B cell (primary cell): ENCODE results near the gene TRIB2.

Experiments
- CTCF ChIP-seq: fragments of 200-600 bp; IDR thresholded peaks from one replicate; pipeline ENCODE4 v1.8.0; 2022; ENCODE audit warnings: antibody characterized with exemption, mild to moderate bottlenecking
- EZH2 ChIP-seq: IDR thresholded peaks from 2 replicates; pipeline ENCODE4 v1.6.1; 2012; ENCODE audit warnings: borderline replicate concordance, low read depth, mild to moderate bottlenecking, moderate library complexity, low read length; ENCODE audit not compliant: insufficient read depth, poor library complexity, severe bottlenecking

- TF ChIP-seq CTCF: no peak
- TF ChIP-seq EZH2: no peak
Measured at GRCh38 chr2:12762337-12762736, 45.6 kb downstream of the TRIB2 start.
